ENCODE data around the gene USPL1.

GRCh38 chr13:30607908-30608307 is 9.8 kb upstream of the USPL1 start:
- TF ChIP-seq CTCF (IDR thresholded peaks at IDR 0.05) (no peak), POLR2AphosphoS5 (IDR thresholded peaks at IDR 0.05; ENCODE audit: insufficient read depth in 1 of 2, low read depth in 1 of 2) (no peak), POLR2A (IDR thresholded peaks at IDR 0.05) (no peak)
